ENCODE measurements around the gene LCP1.

- TF ChIP-seq YY1 (IDR thresholded peaks at IDR 0.05; ENCODE audit: insufficient read depth, insufficient read length), result no peak
- no peak for TF ChIP-seq ZNF274 (IDR thresholded peaks at IDR 0.05; ENCODE audit: low read depth, low read length)
- TF ChIP-seq SUZ12 (IDR thresholded peaks at IDR 0.05; ENCODE audit: extremely low read depth, insufficient read depth, insufficient read length), result no peak
These were observed 25.9 kb upstream of the LCP1 start for GRCh38 chr13:46207828-46208227.
